SK-N-SH (cell line): ENCODE measurements around the gene UBE2E1. TPM values are rescaled to one million over a fixed set of nuclear protein-coding genes. Genes with fewer than 3 reads are reported as not detected.

ENCODE experiments used
- CTCF ChIA-PET: fragments of 300-600, 350-600 bp; formaldehyde crosslinking; extraction: SDS; loops from one replicate; lab custom pipeline; 2021; lab: Yijun Ruan, JAX
- POLR2A ChIA-PET: fragments of 350-600 bp; sonication (Branson Sonifier 250); formaldehyde crosslinking; extraction: SDS; loops from one replicate; lab custom pipeline; 2020; ENCODE audit warnings: antibody characterized with exemption, inconsistent platforms; lab: Yijun Ruan, JAX
- DNase-seq: peaks from one replicate; pipeline ENCODE4 v3.0.0; 2012
- H2AFZ ChIP-seq: fragments of 200-600 bp; sonication (generic); 2 replicates; pipeline ENCODE4 v1.8.1; 2016; ENCODE audit warnings: antibody characterized with exemption, mild to moderate bottlenecking, low read depth
- H3F3A ChIP-seq: fragments of 200-600 bp; sonication (generic); replicated peaks from 2 replicates; pipeline ENCODE3; 2016; ENCODE audit warnings: antibody characterized with exemption, mild to moderate bottlenecking; ENCODE audit not compliant: insufficient read depth
- H3K27ac ChIP-seq, 2 experiments: fragments of 200-500 bp in 1 of 2; fragments of 200-600 bp in 1 of 2; sonication (Bioruptor generic) in 1 of 2; sonication (generic), shearing (Covaris generic) in 1 of 2; 2 replicates each; pipeline versions ENCODE4 v1.5.1 to v1.6.1; 2014 to 2016; ENCODE audit warnings: low read depth in 2 of 2, inconsistent platforms in 1 of 2, low read length in 1 of 2, mild to moderate bottlenecking in 1 of 2, mixed read lengths in 1 of 2
- H3K27me3 ChIP-seq: fragments of 200-600 bp; sonication (generic), shearing (Covaris generic); 2 replicates; pipeline ENCODE4 v1.6.1; 2016; ENCODE audit warnings: mixed run types; ENCODE audit not compliant: insufficient read depth
- H3K36me3 ChIP-seq, 2 experiments: fragments of 200-500 bp in 1 of 2; fragments of 200-600 bp in 1 of 2; sonication (Bioruptor generic) in 1 of 2; sonication (generic) in 1 of 2; replicated peaks in 1 of 2; 2 replicates each; pipeline versions ENCODE3 to v1.5.1; 2014 to 2016; ENCODE audit warnings: low read length in 1 of 2, mild to moderate bottlenecking in 1 of 2; ENCODE audit not compliant: insufficient read depth in 2 of 2, control insufficient read depth in 1 of 2
- H3K4me1 ChIP-seq, 2 experiments: fragments of 200-500 bp in 1 of 2; fragments of 200-600 bp in 1 of 2; sonication (Bioruptor generic) in 1 of 2; sonication (generic), shearing (Covaris generic) in 1 of 2; 2 replicates each; pipeline versions ENCODE4 v1.5.1 to v1.6.1; 2014 to 2016; ENCODE audit warnings: low read depth in 1 of 2, low read length in 1 of 2, mixed run types in 1 of 2; ENCODE audit not compliant: insufficient read depth in 2 of 2, control insufficient read depth in 1 of 2
- H3K4me2 ChIP-seq: fragments of 200-600 bp; sonication (generic), shearing (Covaris generic); 2 replicates; pipeline ENCODE4 v1.6.1; 2017; ENCODE audit warnings: mixed run types
- H3K4me3 ChIP-seq, 2 experiments: fragments of 200-500 bp in 1 of 2; fragments of 200-600 bp in 1 of 2; sonication (Bioruptor generic) in 1 of 2; sonication (generic), shearing (Covaris generic) in 1 of 2; 2 replicates each; pipeline versions ENCODE4 v1.5.1 to v1.8.1; 2014 to 2016; ENCODE audit warnings: low read depth in 2 of 2, inconsistent platforms in 1 of 2, low read length in 1 of 2, mild to moderate bottlenecking in 1 of 2, mixed read lengths in 1 of 2, moderate library complexity in 1 of 2
- H3K79me2 ChIP-seq: fragments of 200-600 bp; sonication (generic); 2 replicates; pipeline ENCODE4 v1.8.1; 2017; ENCODE audit warnings: mild to moderate bottlenecking; ENCODE audit not compliant: insufficient read depth
- H3K9ac ChIP-seq: fragments of 200-600 bp; sonication (generic); 2 replicates; pipeline ENCODE4 v1.6.1; 2017; ENCODE audit warnings: mixed run types
- H3K9me2 ChIP-seq: fragments of 200-600 bp; sonication (generic); 2 replicates; pipeline ENCODE4 v1.6.1; 2017; ENCODE audit warnings: mixed run types
- H3K9me3 ChIP-seq: fragments of 200-600 bp; sonication (generic); 2 replicates; pipeline ENCODE4 v1.6.1; 2017; ENCODE audit warnings: mixed run types, mild to moderate bottlenecking, moderate library complexity
- H4K20me1 ChIP-seq: fragments of 200-600 bp; sonication (generic); 2 replicates; pipeline ENCODE4 v1.6.1; 2017; ENCODE audit warnings: mild to moderate bottlenecking, mixed run types; ENCODE audit not compliant: insufficient read depth
- IRF3 ChIP-seq: fragments of 150-350 bp; IDR thresholded peaks from 2 replicates; pipeline ENCODE4 v1.6.1; 2016; ENCODE audit warnings: mild to moderate bottlenecking, low read depth, low read length
- NRF1 ChIP-seq: IDR thresholded peaks from 2 replicates; pipeline ENCODE4 v1.6.1; 2012; ENCODE audit warnings: low read depth, mild to moderate bottlenecking, low read length
- SMC3 ChIP-seq: IDR thresholded peaks from 2 replicates; pipeline ENCODE4 v1.6.1; 2012; ENCODE audit warnings: low read depth, low read length, improper control_type of control experiment
- TCF12 ChIP-seq: IDR thresholded peaks from 2 replicates; pipeline ENCODE4 v1.4.0; 2012
- TEAD4 ChIP-seq: IDR thresholded peaks from 2 replicates; pipeline ENCODE4 v1.4.0; 2012; ENCODE audit warnings: mild to moderate bottlenecking, borderline replicate concordance; ENCODE audit not compliant: insufficient read depth
- WGBS: methylation state at CpG from one replicate; pipeline ENCODE4 v1.1.6; 2017; ENCODE audit warnings: low lambda C conversion rate; 5-methylcytosine and 5-hydroxymethylcytosine counted together
- polyA plus RNA-seq, 3 experiments: library from polyadenylated mRNA; depleted of rRNA; stranded (reverse); fragments of >200 nt; gene quantifications; 2 replicates each; pipeline ENCODE4 v1.2.3, GENCODE V29; 2012
- TF ChIP-seq, protein P1 (sequence below): IDR thresholded peaks from 2 replicates; pipeline ENCODE4 v1.6.1; 2012; ENCODE audit warnings: mild to moderate bottlenecking, low read depth, low read length, moderate library complexity

UBE2E1 gene
- polyA plus RNA-seq, 1 of the 3 experiments (the other 2 are of a cell fraction) = 59.9 TPM

- ChIA-PET CTCF (no interaction called here), POLR2A (interaction anchor here (0.5 to 0.6 kb wide), 2 partner anchors 338 to 600 kb away, joined by 3 to 4 read pairs; no protein-coding TSS in a partner anchor)
- Histone ChIP-seq H3K79me2 (no peaks in the 10 kb centered on the region), H3K4me3 (no peak overlapping the region), H3K9ac (no peak overlapping the region), H4K20me1 (no peaks in the 10 kb centered on the region)
- no peak for TF ChIP-seq NRF1
- TF ChIP-seq, all 33 proteins: peak for 0
- H3K27me3 ChIP-seq = no peaks in the 10 kb centered on the region
- no peak overlapping the region for H3K27ac ChIP-seq
- DNase-seq = no peak
- H3K36me3 ChIP-seq = peaks cover 55 to 61% of the 10 kb centered on the region in 2 experiments
- WGBS = 90% methylated on average over 8 of the region's 8 CpGs
- no peak overlapping the region for H2AFZ ChIP-seq
- H3F3A ChIP-seq = peaks cover 3% of the 10 kb centered on the region
- H3K4me2 ChIP-seq = no peak overlapping the region
- no peaks in the 10 kb centered on the region; a peak in 1 of 4 replicates for H3K4me1 ChIP-seq
- no peaks in the 10 kb centered on the region for H3K9me2 ChIP-seq
- H3K9me3 ChIP-seq = no peaks in the 10 kb centered on the region
These were observed 88.7 kb downstream of the UBE2E1 start for GRCh38 chr3:23894254-23895061.

DNA sequence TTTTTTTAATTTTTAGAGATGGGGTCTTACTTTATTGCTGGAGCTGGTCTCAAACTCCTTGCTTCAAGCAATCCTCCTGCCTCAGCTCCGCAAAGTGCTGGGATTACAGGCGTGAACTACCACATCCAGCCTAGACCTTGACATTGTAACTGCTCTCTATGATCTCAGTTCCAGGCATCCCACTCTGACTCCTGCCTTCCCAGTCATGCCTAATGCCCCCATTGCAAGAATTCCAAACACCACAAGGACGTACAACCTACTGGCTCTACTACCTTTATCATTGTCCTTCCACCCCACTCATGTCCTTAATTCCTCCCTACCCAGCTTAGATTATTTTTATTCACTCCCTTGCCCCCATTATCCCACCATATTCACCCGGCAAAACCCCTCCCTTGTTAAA, 89.4 kb downstream of the UBE2E1 start:
- Histone ChIP-seq H3K4me2 (no peak overlapping the region), H3K4me3 (no peak overlapping the region), H3K27me3 (no peaks in the 10 kb centered on the region), H3F3A (peaks cover 3% of the 10 kb centered on the region), H3K36me3 (peaks cover 48 to 62% of the 10 kb centered on the region in 2 experiments), H4K20me1 (no peaks in the 10 kb centered on the region), H2AFZ (no peak overlapping the region), H3K9me3 (no peaks in the 10 kb centered on the region), H3K79me2 (no peaks in the 10 kb centered on the region), H3K4me1 (no peaks in the 10 kb centered on the region; a peak in 1 of 4 replicates), H3K9ac (no peak overlapping the region), H3K27ac (no peak overlapping the region), H3K9me2 (no peaks in the 10 kb centered on the region)
- 97% methylated on average over 4 of the region's 4 CpGs for WGBS
- no peak for TF ChIP-seq TEAD4
- no peak for TF ChIP-seq TCF12
- no peak for TF ChIP-seq SMC3
- no peak for TF ChIP-seq IRF3
- TF ChIP-seq, protein P1, sequence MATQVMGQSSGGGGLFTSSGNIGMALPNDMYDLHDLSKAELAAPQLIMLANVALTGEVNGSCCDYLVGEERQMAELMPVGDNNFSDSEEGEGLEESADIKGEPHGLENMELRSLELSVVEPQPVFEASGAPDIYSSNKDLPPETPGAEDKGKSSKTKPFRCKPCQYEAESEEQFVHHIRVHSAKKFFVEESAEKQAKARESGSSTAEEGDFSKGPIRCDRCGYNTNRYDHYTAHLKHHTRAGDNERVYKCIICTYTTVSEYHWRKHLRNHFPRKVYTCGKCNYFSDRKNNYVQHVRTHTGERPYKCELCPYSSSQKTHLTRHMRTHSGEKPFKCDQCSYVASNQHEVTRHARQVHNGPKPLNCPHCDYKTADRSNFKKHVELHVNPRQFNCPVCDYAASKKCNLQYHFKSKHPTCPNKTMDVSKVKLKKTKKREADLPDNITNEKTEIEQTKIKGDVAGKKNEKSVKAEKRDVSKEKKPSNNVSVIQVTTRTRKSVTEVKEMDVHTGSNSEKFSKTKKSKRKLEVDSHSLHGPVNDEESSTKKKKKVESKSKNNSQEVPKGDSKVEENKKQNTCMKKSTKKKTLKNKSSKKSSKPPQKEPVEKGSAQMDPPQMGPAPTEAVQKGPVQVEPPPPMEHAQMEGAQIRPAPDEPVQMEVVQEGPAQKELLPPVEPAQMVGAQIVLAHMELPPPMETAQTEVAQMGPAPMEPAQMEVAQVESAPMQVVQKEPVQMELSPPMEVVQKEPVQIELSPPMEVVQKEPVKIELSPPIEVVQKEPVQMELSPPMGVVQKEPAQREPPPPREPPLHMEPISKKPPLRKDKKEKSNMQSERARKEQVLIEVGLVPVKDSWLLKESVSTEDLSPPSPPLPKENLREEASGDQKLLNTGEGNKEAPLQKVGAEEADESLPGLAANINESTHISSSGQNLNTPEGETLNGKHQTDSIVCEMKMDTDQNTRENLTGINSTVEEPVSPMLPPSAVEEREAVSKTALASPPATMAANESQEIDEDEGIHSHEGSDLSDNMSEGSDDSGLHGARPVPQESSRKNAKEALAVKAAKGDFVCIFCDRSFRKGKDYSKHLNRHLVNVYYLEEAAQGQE = no peak
- TF ChIP-seq NRF1 = no peak
- CTCF ChIA-PET = no interaction called here
- POLR2A ChIA-PET = no interaction called here
- DNase-seq = no peak
